GM23338 (cell line): ENCODE data around the gene DNAH17.

ENCODE experiments used
- CREB1 ChIP-seq: fragments of 250-450 bp; sonication (Bioruptor Pico); IDR thresholded peaks from 2 replicates; pipeline ENCODE4 v1.5.0; 2020; ENCODE audit warnings: low read depth, mild to moderate bottlenecking, moderate library complexity
- CTCF ChIP-seq, 2 experiments: fragments of 200-600 bp in 1 of 2; sonication (generic) in 1 of 2; conservative IDR thresholded peaks; 2 replicates each; pipeline versions ENCODE4 v1.5.1 to v1.6.1; 2016 to 2017; ENCODE audit warnings: antibody characterized with exemption in 2 of 2, low read depth in 2 of 2, mild to moderate bottlenecking in 2 of 2, moderate library complexity in 1 of 2
- ETS1 ChIP-seq: IDR thresholded peaks from 2 replicates; pipeline ENCODE4 v1.6.1; 2016; ENCODE audit warnings: antibody characterized with exemption
- EZH2 ChIP-seq: fragments of 200-600 bp; sonication (generic); IDR thresholded peaks from one replicate; pipeline ENCODE4 v1.8.0; 2017; ENCODE audit warnings: antibody characterized with exemption, mild to moderate bottlenecking, low read depth; ENCODE audit not compliant: unreplicated experiment
- EZH2phosphoT487 ChIP-seq: fragments of 200-600 bp; sonication (generic); IDR thresholded peaks from one replicate; pipeline ENCODE4 v1.8.1; 2018; ENCODE audit warnings: antibody characterized with exemption; ENCODE audit not compliant: unreplicated experiment
- NANOG ChIP-seq: IDR thresholded peaks from 2 replicates; pipeline ENCODE4 v1.6.1; 2016; ENCODE audit warnings: antibody characterized with exemption, borderline replicate concordance
- POLR2AphosphoS5 ChIP-seq: IDR thresholded peaks from 2 replicates; pipeline ENCODE4 v1.6.1; 2016; ENCODE audit warnings: antibody characterized with exemption, low read depth
- ZNF331 ChIP-seq: fragments of 250-450 bp; sonication (Bioruptor Pico); IDR thresholded peaks from 2 replicates; pipeline ENCODE4 v1.5.0; 2020; ENCODE audit warnings: low read depth, mild to moderate bottlenecking, moderate library complexity
- TF ChIP-seq, protein P1 (sequence below): IDR thresholded peaks from one replicate; pipeline ENCODE4 v1.6.1; 2018; ENCODE audit warnings: antibody characterized with exemption; ENCODE audit not compliant: unreplicated experiment

DNA sequence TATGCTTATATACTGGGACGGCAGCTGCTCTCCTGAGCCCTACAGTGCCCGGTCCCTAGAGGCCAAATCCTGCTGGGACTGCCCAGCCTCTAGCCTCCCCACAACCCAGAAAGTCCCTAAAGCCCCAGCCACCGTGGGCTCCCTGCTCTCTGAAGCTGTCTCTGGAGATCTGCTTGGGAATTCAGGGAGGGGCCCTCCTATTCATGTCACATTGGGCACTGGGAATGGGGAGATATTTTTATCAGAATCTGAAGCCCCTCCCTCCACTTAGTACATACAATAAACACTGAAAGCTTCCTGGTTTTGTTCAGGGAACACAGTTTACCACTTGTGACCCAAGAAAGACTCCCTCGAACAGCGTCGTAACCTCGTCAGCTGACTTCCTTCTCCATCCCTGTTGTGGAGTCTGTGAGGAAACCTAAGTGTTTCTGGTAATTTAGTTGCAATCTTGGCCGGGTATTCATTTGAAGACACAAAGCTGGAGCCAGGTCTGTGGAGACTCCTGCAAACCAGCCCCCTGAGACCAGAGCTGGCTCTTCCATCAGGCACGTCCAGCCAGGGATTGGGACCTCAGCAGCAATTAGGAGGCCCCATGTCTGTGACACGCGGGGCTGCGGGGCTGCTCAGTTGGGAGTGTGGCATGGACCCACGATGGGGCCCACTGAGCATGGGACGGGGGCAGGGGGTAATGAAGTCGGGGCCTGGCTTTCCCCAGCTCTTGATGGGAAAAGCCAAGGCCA is 160.2 kb downstream of the DNAH17 start:
- TF ChIP-seq POLR2AphosphoS5 (no peak), CTCF (conservative IDR thresholded peaks at IDR 0.05; ENCODE audit: low read depth in 2 of 2) (no peak), ZNF331 (CRISPR knock-in tag) (no peak), EZH2phosphoT487 (no peak), EZH2 (no peak), CREB1 (CRISPR knock-in tag) (no peak), ETS1 (no peak), NANOG (no peak)
- TF ChIP-seq, protein P1, sequence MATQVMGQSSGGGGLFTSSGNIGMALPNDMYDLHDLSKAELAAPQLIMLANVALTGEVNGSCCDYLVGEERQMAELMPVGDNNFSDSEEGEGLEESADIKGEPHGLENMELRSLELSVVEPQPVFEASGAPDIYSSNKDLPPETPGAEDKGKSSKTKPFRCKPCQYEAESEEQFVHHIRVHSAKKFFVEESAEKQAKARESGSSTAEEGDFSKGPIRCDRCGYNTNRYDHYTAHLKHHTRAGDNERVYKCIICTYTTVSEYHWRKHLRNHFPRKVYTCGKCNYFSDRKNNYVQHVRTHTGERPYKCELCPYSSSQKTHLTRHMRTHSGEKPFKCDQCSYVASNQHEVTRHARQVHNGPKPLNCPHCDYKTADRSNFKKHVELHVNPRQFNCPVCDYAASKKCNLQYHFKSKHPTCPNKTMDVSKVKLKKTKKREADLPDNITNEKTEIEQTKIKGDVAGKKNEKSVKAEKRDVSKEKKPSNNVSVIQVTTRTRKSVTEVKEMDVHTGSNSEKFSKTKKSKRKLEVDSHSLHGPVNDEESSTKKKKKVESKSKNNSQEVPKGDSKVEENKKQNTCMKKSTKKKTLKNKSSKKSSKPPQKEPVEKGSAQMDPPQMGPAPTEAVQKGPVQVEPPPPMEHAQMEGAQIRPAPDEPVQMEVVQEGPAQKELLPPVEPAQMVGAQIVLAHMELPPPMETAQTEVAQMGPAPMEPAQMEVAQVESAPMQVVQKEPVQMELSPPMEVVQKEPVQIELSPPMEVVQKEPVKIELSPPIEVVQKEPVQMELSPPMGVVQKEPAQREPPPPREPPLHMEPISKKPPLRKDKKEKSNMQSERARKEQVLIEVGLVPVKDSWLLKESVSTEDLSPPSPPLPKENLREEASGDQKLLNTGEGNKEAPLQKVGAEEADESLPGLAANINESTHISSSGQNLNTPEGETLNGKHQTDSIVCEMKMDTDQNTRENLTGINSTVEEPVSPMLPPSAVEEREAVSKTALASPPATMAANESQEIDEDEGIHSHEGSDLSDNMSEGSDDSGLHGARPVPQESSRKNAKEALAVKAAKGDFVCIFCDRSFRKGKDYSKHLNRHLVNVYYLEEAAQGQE: no peak
